Left cardiac atrium (tissue), 4 donors: ENCODE measurements around the gene FPR1. TPM values are rescaled to one million over a fixed set of nuclear protein-coding genes. Genes with fewer than 3 reads are reported as not detected.

Source experiments
- ATAC-seq, 2 donors: fragments of 200-7000 bp; cut with Tn5 transposase; one replicate each; pipeline ENCODE4 v1.9.1; 2020; ENCODE audit warnings: mild to moderate bottlenecking in 2 of 2, moderate library complexity in 2 of 2
- DNase-seq: peaks from one replicate; pipeline ENCODE4 v3.0.0-alpha.2; 2020
- intact Hi-C, 2 donors: fragments of 100-400 bp; cut with DNase I; formaldehyde crosslinking; loops; one replicate each; pipeline versions ENCODE4 v1.14.1 to v1.15.1; 2022 to 2023
- total RNA-seq, 2 donors: library from RNA; stranded (reverse); fragmentation: NEBNext Ultra II Directional; extraction: Animal tissue kit (Norgen Biotek cat#: 25700); gene quantifications; one replicate each; pipeline ENCODE4 v1.2.1, GENCODE V29; 2021
- donor health status: DM: no; HTN: yes; CAD: no.
- donor health status: DM: no; HTN: yes; CAD: no; lungs with severe emphysema.
- donor health status: DM: yes; HTN: yes; CAD: no.
- donor health status: Dilated cardiomyopathy.

The FPR1 gene
- total RNA-seq, 2 donors from 2014 or later = 12.9 to 14.5 TPM

- intact Hi-C loops = no loop called here
- no peak for DNase-seq
- ATAC-seq = no peak
Observed at GRCh38 chr19:51696606-51697005, 55.1 kb downstream of the FPR1 start.

Other genes starting within 250 kb of the FPR1 start
- 1 to 10 TPM in 1 of 2 donors, not detected in 1; 1.0 TPM for gene SIGLEC6, start 220.2 kb downstream of the FPR1 start, total RNA-seq
- gene ZNF175, start 180.6 kb downstream of the FPR1 start, total RNA-seq = 10 to 100 TPM in 1 of 2 donors, 1 to 10 TPM in 1; 9.6 to 10.8 TPM
- gene SIGLEC5, start 121.5 kb downstream of the FPR1 start, total RNA-seq = under 1 TPM; 0.71 to 0.81 TPM
- gene SIGLEC14, start 105.1 kb downstream of the FPR1 start, total RNA-seq = 1 to 10 TPM; 1.2 to 4.2 TPM
- gene SPACA6, start 58.5 kb downstream of the FPR1 start, total RNA-seq = 10 to 100 TPM; 11.7 to 17.1 TPM
- 1 to 10 TPM; 7.2 to 8.7 TPM for gene HAS1, start 27.9 kb downstream of the FPR1 start, total RNA-seq
- gene FPR2, start 9.3 kb upstream of the FPR1 start, total RNA-seq = 1 to 10 TPM; 1.1 to 2.4 TPM
- gene FPR3, start 43.3 kb upstream of the FPR1 start, total RNA-seq = 10 to 100 TPM; 11.0 TPM
- 1 to 10 TPM; 7.3 to 9.3 TPM for gene ZNF577, start 136.1 kb upstream of the FPR1 start, total RNA-seq
- 10 to 100 TPM in 1 of 2 donors, 1 to 10 TPM in 1; 8.0 to 10.8 TPM for gene ZNF649, start 153.1 kb upstream of the FPR1 start, total RNA-seq
- gene ZNF613, start 175.6 kb upstream of the FPR1 start, total RNA-seq = 1 to 10 TPM; 4.3 to 5.5 TPM
- gene ZNF350, start 235.0 kb upstream of the FPR1 start, total RNA-seq = 1 to 10 TPM; 7.2 to 7.5 TPM